GM19397 (cell line): ENCODE data around the gene KISS1R.

Source experiments
- ATAC-seq: cut with Tn5 transposase; IDR thresholded peaks from one replicate; pipeline ENCODE4 v1.9.1; 2021; ENCODE audit warnings: mild to moderate bottlenecking, moderate library complexity; ENCODE audit not compliant: unreplicated experiment

Gene KISS1R

DNA sequence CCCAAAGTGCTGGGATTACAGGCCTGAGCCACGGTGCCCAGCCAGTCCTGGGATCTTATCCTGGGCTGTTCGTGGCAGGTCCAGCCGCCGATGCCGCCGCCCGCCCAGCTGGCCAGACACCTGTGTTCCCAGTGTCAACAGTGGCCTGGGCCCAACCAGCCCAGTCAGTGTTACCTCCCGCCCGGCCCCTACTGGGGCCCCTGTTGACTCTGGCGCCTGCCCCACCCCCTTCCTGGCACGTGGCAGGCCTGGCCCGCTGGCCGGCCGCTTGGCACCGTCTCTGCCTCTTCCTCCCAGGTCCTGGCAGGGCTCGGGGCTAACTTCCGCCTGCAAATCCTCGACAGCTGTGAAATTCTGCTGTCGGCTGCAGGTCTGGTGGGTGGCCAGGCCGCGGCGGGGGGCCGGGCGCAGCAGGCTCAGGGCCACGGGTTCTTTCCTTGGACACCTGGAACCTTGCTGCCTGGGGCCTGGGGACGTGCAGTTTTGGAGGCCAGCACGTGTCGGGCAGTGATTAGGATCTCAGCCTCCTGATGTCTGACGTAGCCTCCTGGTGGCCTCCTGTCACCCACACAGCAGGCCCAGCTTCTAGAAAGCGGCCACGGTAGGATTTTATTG is 17.8 kb downstream of the KISS1R start:
- no peak for ATAC-seq

DNA sequence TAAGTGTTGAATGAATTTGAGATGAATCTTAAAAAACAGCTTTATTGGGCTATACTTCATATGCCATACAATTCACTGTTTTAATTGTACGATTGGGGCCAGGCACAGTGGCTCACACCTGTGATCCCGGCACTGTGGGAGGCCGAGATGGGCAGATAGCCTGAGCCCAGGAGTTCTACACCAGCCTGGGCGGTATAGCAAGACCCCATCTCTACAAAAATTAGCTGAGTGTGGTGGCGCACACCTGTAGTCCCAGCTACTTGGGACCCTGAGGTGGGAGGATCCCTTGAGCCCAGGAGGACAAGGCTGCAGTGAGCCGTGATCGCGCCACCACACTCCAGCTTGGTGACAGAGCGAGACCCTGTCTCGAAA is 19.0 kb downstream of the KISS1R start:
- ATAC-seq: no peak

GRCh38 chr19:937259-937694 is 20.1 kb downstream of the KISS1R start:
- no peak for ATAC-seq

DNA sequence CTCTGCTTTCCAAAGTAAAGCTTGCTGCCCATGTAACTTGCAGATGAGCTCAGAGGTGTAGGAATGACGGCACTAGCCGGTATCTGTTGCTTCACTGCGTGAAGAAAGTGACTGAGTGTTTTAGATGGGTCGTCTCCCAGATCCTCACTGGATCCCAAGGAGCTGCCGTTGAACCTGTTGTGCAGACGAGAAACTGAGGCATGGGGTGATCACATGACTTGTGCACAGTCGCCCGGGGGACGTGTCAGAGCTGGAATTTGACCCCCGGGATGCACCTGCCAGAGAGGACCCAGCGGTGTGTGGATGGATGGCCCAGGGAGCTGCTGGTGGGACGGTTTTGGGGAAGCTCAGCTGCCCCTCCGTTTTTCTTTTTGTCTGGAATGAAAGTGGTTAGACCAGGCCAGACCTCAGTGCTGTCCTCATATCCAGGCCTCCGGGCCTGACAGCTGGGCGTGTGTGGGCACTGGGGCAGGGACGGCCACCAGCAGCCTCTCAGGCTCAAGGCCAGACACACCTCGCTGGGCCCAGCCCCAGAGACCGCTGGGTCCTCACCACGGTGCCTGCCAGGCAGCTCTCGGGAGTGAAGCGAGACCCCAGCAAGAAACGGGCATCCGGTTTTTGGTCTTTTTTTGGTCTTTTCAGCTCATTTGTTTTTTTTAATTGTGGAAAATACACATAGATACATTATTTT is 21.2 kb downstream of the KISS1R start:
- ATAC-seq: no peak

GRCh38 chr19:939439-939838 is 22.3 kb downstream of the KISS1R start:
- no peak for ATAC-seq

- ATAC-seq: no peak
Measured at GRCh38 chr19:939922-940321, 22.8 kb downstream of the KISS1R start.

DNA sequence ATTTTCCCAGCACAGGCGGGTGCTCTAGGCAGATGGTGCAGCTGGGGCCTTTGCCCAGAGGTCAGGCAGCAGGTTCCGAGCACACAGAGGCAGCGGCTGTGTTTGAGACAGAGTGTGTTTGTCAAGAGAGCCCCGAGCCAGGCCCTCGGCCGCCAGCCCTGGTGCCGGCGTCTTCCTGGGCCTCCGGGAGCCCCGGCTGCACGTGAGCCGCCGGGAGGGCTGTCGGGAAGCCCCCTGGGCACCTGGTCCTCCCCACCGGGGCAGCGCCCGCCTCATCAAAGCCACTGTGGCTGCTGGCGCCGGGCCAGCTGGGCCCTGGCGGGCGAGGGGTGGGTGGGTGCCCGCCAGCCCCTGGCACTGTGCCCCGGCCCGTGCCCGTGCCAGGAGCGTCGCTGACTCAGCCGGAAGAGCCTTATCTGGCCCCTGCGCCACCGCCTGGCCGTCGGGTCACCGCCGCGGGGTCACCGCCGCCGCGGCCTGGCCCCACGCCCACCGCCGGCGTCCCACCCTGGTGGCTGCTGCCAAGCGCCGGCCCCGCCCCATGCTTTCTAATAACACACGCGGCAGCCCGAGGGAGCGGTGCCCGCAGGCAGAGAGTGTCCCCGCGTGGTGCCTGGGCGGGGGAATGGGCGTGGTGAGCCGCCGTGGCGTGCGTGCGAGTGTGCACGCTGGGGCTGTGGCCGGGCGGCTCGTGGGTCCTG is 23.6 kb downstream of the KISS1R start:
- no peak for ATAC-seq

DNA sequence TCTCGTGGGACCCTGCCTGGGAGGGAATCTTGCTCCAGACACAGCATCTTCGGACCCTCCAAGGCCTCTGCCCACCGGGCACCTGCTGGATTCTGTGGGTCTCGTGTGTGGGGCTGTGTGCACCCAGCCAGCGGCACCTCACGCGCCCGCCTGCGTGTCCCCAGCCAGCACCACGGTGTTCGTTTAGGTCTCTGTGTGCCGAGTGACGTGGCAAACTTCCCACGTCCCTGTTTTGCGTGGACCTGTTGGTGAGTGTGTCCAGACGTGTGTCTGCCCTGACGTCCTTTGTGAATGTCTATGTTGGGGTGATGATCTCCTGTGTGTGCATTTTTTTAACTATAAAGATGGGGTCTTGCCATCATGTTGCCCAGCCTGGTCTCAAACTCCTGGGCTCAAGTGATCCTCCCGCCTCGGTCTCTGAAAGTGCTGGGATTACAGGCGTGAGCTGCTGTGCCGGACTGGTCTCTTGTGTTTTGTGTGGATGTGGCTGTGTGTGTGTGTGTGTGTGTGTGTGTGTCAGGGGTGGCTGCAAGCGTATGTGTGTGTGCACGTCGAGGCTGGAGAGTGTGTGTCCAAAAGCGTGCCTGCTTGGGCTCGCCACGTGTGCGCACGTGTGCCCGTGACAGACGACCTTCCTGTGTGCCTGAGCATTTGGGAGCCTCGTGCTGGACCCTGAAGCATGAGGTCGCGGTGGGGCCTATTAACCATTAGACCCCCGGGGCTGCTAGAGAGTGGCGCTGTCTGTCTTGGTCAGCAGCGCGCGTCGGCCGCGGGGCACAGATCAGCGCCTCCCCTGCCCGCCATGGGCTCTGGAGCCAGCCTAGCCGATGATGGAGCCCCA is 24.4 kb downstream of the KISS1R start:
- no peak for ATAC-seq

GRCh38 chr19:942133-942645 is 25.1 kb downstream of the KISS1R start:
- no peak for ATAC-seq

DNA sequence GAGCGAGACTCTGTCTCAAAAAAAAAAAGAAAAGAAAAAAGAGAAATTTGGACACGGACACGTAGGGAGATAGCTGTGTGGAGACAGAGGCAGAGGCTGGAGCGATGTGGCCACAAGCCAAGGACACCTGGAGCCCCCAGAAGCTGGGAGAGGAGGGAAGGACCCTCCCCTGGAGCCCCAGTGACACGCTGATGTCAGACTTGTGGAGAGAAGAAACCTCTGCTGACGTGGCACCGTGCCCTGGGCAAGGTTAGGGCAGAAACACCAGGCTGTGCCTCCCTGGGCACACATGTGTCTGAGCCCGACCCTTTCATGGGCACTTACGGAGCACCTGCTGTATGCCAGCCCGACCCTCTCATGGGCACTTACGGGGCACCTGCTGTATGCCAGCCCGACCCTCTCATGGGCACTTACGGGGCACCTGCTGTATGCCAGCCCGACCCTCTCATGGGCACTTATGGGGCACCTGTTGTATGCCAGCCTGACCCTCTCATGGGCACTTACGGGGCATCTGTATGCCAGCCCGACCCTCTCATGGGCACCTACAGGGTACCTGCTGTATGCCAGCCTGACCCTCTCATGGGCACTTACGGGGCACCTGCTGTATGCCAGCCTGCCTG is 26.5 kb downstream of the KISS1R start:
- ATAC-seq: no peak

GRCh38 chr19:944171-944567 is 27.0 kb downstream of the KISS1R start:
- no peak for ATAC-seq

GRCh38 chr19:944663-945241 is 27.6 kb downstream of the KISS1R start:
- ATAC-seq: no peak

GRCh38 chr19:945401-946252 is 28.5 kb downstream of the KISS1R start:
- no peak for ATAC-seq

DNA sequence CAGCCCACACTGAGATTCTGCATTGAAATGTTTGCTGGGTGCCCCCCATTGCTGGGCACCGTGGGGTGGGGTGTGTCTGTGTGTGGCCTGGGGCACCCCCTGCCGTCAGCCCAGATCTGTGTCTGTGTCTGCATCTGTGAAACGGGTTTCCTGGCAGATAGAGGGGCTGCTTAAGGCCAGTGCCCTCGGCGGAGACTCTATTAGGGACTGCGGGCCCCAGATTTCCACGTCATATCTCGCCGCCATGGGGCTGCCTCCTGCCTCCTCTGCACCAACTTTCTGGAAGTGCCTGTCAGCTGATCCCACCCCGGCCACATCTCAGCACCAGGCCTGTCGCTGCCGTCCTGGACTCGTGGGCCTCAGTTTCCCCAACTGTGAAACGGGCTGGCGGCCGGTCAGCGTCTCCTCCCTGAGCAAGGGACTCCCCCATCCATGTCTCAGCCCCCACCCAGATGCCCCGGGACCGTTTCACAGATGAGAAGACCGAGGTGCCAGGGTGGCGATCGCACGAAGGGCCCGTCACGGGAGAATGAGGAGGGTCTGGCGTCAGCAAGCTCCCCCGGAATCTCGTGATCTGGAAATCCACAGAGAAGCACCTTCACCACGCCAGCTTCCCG is 30.1 kb downstream of the KISS1R start:
- ATAC-seq: peak; percentile 7

GRCh38 chr19:947707-948539 is 30.8 kb downstream of the KISS1R start:
- peak; percentile 65 for ATAC-seq

DNA sequence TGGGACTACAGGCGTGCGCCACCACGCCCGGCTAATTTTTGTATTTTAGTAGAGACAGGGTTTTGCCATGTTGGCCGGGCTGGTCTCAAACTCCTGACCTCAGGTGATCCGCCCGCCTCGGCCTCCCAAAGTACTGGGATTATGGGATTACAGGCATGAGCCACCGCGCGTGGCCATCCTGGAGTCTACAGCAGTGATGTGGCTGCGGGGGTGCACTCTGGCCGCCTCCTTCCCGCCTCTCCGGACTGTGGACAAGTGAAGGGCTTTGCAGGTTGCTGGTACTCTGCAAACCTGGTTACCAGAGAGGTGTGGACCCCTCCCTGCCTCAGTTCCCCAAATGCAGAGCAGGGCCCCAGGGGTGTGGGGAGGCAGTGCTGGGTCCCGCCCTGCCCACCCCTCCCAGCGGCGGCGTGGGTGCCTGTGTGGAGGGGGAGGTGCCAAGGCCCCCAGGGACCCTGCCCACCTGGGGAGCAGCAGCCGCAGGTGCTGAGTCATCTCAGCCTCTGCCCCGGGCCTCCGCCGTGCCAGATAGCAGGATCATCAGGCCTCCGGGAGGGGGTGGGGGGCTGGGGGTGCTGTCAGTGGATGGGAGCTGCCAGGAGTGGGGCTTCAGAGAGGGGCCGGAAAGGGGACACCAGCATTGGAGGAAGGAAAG is 31.8 kb downstream of the KISS1R start:
- no peak for ATAC-seq

DNA sequence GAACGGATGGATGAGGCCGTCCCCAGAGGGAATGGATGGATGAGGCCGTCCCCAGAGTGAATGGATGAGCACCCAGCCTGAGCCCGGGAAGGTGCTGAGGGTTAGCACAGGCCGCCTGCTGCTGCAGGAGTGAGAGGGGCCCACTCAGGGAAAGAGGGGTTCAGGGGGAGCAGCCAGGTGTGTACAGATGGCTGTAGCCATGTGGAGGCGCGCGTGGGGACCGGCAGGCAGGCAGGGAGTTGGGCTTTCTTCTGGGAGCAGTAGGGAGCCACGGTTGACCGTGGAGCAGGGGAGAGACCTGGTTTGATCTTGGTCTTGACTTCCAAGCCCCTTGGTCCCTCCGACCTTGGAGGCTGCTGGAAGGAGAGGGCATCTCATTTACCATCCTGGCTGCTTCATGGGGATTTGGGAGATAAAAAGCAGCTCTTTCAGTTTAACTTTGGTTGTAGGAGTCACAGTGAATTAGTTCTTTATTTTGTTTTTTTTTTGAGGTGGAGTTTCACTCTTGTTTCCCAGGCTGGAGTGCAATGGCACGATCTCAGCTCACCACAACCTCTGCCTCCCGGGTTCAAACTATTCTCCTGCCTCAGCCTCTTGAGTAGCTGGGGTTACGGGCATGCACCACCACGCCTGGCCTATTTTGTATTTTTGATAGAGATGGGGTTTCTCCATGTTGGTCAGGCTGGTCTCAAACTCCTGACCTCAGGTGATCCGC is 33.4 kb downstream of the KISS1R start:
- ATAC-seq: no peak
